GM19455 (cell line): ENCODE results near the gene BICC1.

Experiments used
- ATAC-seq: cut with Tn5 transposase; IDR thresholded peaks from one replicate; pipeline ENCODE4 v1.9.1; 2021; ENCODE audit not compliant: unreplicated experiment

Gene BICC1

GRCh38 chr10:58515291-58515941, 2.7 kb downstream of the BICC1 start:
- no peak for ATAC-seq

- no peak for ATAC-seq
Measured at GRCh38 chr10:58516119-58516518, 3.4 kb downstream of the BICC1 start.

- no peak for ATAC-seq
Measured at GRCh38 chr10:58516671-58517070, 4.0 kb downstream of the BICC1 start.

GRCh38 chr10:58517081-58517480, 4.4 kb downstream of the BICC1 start:
- ATAC-seq: no peak

- no peak for ATAC-seq
Measured at GRCh38 chr10:58517491-58518355, 5.1 kb downstream of the BICC1 start.

- no peak for ATAC-seq
Measured at GRCh38 chr10:58518775-58519174, 6.1 kb downstream of the BICC1 start.

- ATAC-seq: no peak
Measured at GRCh38 chr10:58529077-58529728, 16.5 kb downstream of the BICC1 start.

GRCh38 chr10:58531084-58531695, 18.5 kb downstream of the BICC1 start:
- ATAC-seq: peak; percentile 97

GRCh38 chr10:58535311-58535710, 22.6 kb downstream of the BICC1 start:
- ATAC-seq: no peak

GRCh38 chr10:58543141-58543540, 30.5 kb downstream of the BICC1 start:
- ATAC-seq: no peak

GRCh38 chr10:58544135-58544534, 31.5 kb downstream of the BICC1 start:
- no peak for ATAC-seq

- no peak for ATAC-seq
Measured at GRCh38 chr10:58545427-58545826, 32.8 kb downstream of the BICC1 start.

- no peak for ATAC-seq
Measured at GRCh38 chr10:58546137-58546536, 33.5 kb downstream of the BICC1 start.

- no peak for ATAC-seq
Measured at GRCh38 chr10:58546722-58547445, 34.2 kb downstream of the BICC1 start.

GRCh38 chr10:58547963-58548362, 35.3 kb downstream of the BICC1 start:
- ATAC-seq: no peak

GRCh38 chr10:58554316-58554715, 41.6 kb downstream of the BICC1 start:
- no peak for ATAC-seq

GRCh38 chr10:58555170-58555929, 42.7 kb downstream of the BICC1 start:
- no peak for ATAC-seq

- no peak for ATAC-seq
Measured at GRCh38 chr10:58555930-58556311, 43.2 kb downstream of the BICC1 start.

- no peak for ATAC-seq
Measured at GRCh38 chr10:58556516-58557165, 44.0 kb downstream of the BICC1 start.

- ATAC-seq: no peak
Measured at GRCh38 chr10:58557714-58558113, 45.0 kb downstream of the BICC1 start.
